H9 (cell line): ENCODE data around the gene GPR156. TPM values are rescaled to one million over a fixed set of nuclear protein-coding genes. Genes with fewer than 3 reads are reported as not detected.
A peak's percentile ranks its signal among the peaks of the same experiment; 100 is the strongest.

Source experiments
- DNase-seq: peaks from one replicate; pipeline ENCODE4 v3.0.0-alpha.2; 2017
- H2AFZ ChIP-seq: one replicate; pipeline ENCODE4 v1.6.1; 2013; ENCODE audit warnings: mild to moderate bottlenecking, low read length, control low read depth, moderate library complexity
- H2AK5ac ChIP-seq: 2 replicates; pipeline ENCODE4 v1.6.1; 2013; ENCODE audit warnings: low read length, control low read depth, mixed read lengths; ENCODE audit not compliant: insufficient read length
- H2BK120ac ChIP-seq: one replicate; pipeline ENCODE4 v1.6.1; 2013; ENCODE audit warnings: low read depth, mild to moderate bottlenecking, low read length, control low read depth, inconsistent platforms; ENCODE audit not compliant: poor library complexity, severe bottlenecking
- H2BK12ac ChIP-seq: 2 replicates; pipeline ENCODE4 v1.6.1; 2013; ENCODE audit warnings: low read length, control low read depth, mixed read lengths, low read depth; ENCODE audit not compliant: insufficient read length
- H2BK15ac ChIP-seq: 2 replicates; pipeline ENCODE4 v1.6.1; 2013; ENCODE audit warnings: low read depth, low read length, control low read depth
- H2BK20ac ChIP-seq: one replicate; pipeline ENCODE4 v1.6.1; 2013; ENCODE audit warnings: low read depth, mild to moderate bottlenecking, low read length, control low read depth, inconsistent platforms; ENCODE audit not compliant: poor library complexity, severe bottlenecking
- H2BK5ac ChIP-seq: 2 replicates; pipeline ENCODE4 v1.6.1; 2013; ENCODE audit warnings: low read length, control low read depth, mixed read lengths; ENCODE audit not compliant: insufficient read length
- H3K14ac ChIP-seq: 2 replicates; pipeline ENCODE4 v1.6.1; 2013; ENCODE audit warnings: low read length, control low read depth; ENCODE audit not compliant: insufficient read depth
- H3K18ac ChIP-seq: 2 replicates; pipeline ENCODE4 v1.6.1; 2013; ENCODE audit warnings: low read depth, mild to moderate bottlenecking, mixed read lengths, low read length, control low read depth; ENCODE audit not compliant: insufficient read length
- H3K23ac ChIP-seq: 2 replicates; pipeline ENCODE4 v1.6.1; 2013; ENCODE audit warnings: low read length, control low read depth, mixed read lengths, low read depth; ENCODE audit not compliant: insufficient read length
- H3K23me2 ChIP-seq: 2 replicates; pipeline ENCODE4 v1.6.1; 2013; ENCODE audit warnings: low read depth, mild to moderate bottlenecking, mixed read lengths, low read length, control low read depth; ENCODE audit not compliant: insufficient read length, poor library complexity, severe bottlenecking
- H3K27ac ChIP-seq: 2 replicates; pipeline ENCODE4 v1.5.1; 2013; ENCODE audit warnings: low read length, control low read depth, mixed read lengths, low read depth; ENCODE audit not compliant: insufficient read length
- H3K27me3 ChIP-seq: 2 replicates; pipeline ENCODE4 v1.6.1; 2013; ENCODE audit warnings: low read length, control low read depth, inconsistent platforms; ENCODE audit not compliant: insufficient read depth
- H3K4ac ChIP-seq: 2 replicates; pipeline ENCODE4 v1.6.1; 2013; ENCODE audit warnings: low read depth, mild to moderate bottlenecking, control low read depth, inconsistent platforms, low read length, moderate library complexity
- H3K4me1 ChIP-seq: 2 replicates; pipeline ENCODE4 v1.6.1; 2013; ENCODE audit warnings: low read length, control low read depth, inconsistent platforms; ENCODE audit not compliant: insufficient read depth
- H3K4me2 ChIP-seq: 2 replicates; pipeline ENCODE4 v1.6.1; 2013; ENCODE audit warnings: low read length, control low read depth, mixed read lengths; ENCODE audit not compliant: insufficient read length, insufficient read depth
- H3K56ac ChIP-seq: 2 replicates; pipeline ENCODE4 v1.6.1; 2013; ENCODE audit warnings: low read depth, mild to moderate bottlenecking, mixed read lengths, low read length, control low read depth; ENCODE audit not compliant: insufficient read length
- H3K79me1 ChIP-seq: 2 replicates; pipeline ENCODE4 v1.6.1; 2013; ENCODE audit warnings: low read depth, mild to moderate bottlenecking, moderate library complexity, low read length, control low read depth, inconsistent platforms; ENCODE audit not compliant: insufficient read depth, poor library complexity, severe bottlenecking
- H3K79me2 ChIP-seq: 2 replicates; pipeline ENCODE4 v1.6.1; 2013; ENCODE audit warnings: low read length, control low read depth, inconsistent platforms; ENCODE audit not compliant: insufficient read depth
- H3K9ac ChIP-seq: 2 replicates; pipeline ENCODE4 v1.6.1; 2013; ENCODE audit warnings: low read length, control low read depth, mixed read lengths; ENCODE audit not compliant: insufficient read length; ENCODE audit errors: extremely low read depth
- H3K9me3 ChIP-seq: one replicate; pipeline ENCODE4 v1.6.1; 2013; ENCODE audit warnings: low read depth, low read length, inconsistent platforms; ENCODE audit not compliant: control insufficient read depth
- H3T11ph ChIP-seq: one replicate; pipeline ENCODE4 v1.6.1; 2013; ENCODE audit warnings: mild to moderate bottlenecking, low read length, control low read depth, inconsistent platforms
- H4K20me1 ChIP-seq: one replicate; pipeline ENCODE4 v1.6.1; 2013; ENCODE audit not compliant: control insufficient read depth, insufficient read length, insufficient read depth
- H4K5ac ChIP-seq: 2 replicates; pipeline ENCODE4 v1.6.1; 2013; ENCODE audit warnings: low read depth, mild to moderate bottlenecking, mixed read lengths, low read length, control low read depth; ENCODE audit not compliant: insufficient read length
- H4K8ac ChIP-seq: replicated peaks from 2 replicates; pipeline ENCODE4 v1.6.1; 2013; ENCODE audit warnings: low read length, control low read depth, mixed read lengths, low read depth; ENCODE audit not compliant: insufficient read length
- H4K91ac ChIP-seq: 2 replicates; pipeline ENCODE4 v1.6.1; 2013; ENCODE audit warnings: low read depth, mild to moderate bottlenecking, moderate library complexity, mixed read lengths, low read length, control low read depth; ENCODE audit not compliant: insufficient read length
- H3K27ac Mint-ChIP-seq, 3 experiments: 2 replicates in 2 of 3; 3 replicates in 1 of 3; pipeline ENCODE4 v1.8.0; 2020 to 2021; ENCODE audit warnings: mixed read lengths in 3 of 3, mild to moderate bottlenecking in 1 of 3, moderate library complexity in 1 of 3
- H3K27me3 Mint-ChIP-seq: 2 replicates; pipeline ENCODE4 v1.8.0; 2021; ENCODE audit warnings: low read depth, mild to moderate bottlenecking, moderate library complexity, mixed read lengths
- H3K36me3 Mint-ChIP-seq, 3 experiments: 2 replicates in 2 of 3; 3 replicates in 1 of 3; pipeline ENCODE4 v1.8.0; 2020 to 2021; ENCODE audit warnings: low read depth in 3 of 3, mixed read lengths in 3 of 3; ENCODE audit not compliant: insufficient read depth in 1 of 3
- H3K4me1 Mint-ChIP-seq, 2 experiments: 2 replicates each; pipeline ENCODE4 v1.8.0; 2020; ENCODE audit warnings: mixed read lengths in 2 of 2
- H3K4me3 Mint-ChIP-seq, 2 experiments: 2 replicates in 1 of 2; 3 replicates in 1 of 2; pipeline ENCODE4 v1.8.0; 2020 to 2021; ENCODE audit warnings: mild to moderate bottlenecking in 2 of 2, mixed read lengths in 2 of 2, moderate library complexity in 1 of 2
- H3K9me3 Mint-ChIP-seq, 2 experiments: 2 replicates in 1 of 2; 3 replicates in 1 of 2; pipeline ENCODE4 v1.8.0; 2020; ENCODE audit warnings: mild to moderate bottlenecking in 2 of 2, mixed read lengths in 2 of 2, moderate library complexity in 1 of 2
- CTCF ChIP-seq: fragments of 200-600 bp; sonication (generic); conservative IDR thresholded peaks from 3 replicates; pipeline ENCODE4 v1.8.0; 2021; ENCODE audit warnings: antibody characterized with exemption, mild to moderate bottlenecking
- WGBS: extraction: QIAGEN DNeasy Blood & Tissue Kit; methylation state at CpG from one replicate; pipeline ENCODE4 v1.1.7; 2013; ENCODE audit warnings: missing lambda C conversion rate, low lambda C conversion rate, mixed read lengths; ENCODE audit not compliant: insufficient read length; ENCODE audit errors: extremely low coverage; 5-methylcytosine and 5-hydroxymethylcytosine counted together
- total RNA-seq: library from RNA; stranded (reverse); gene quantifications from 2 replicates; pipeline ENCODE4 v1.2.1, GENCODE V29; 2021

GPR156 gene
- total RNA-seq, 1 experiment from 2014 or later = 1.8 TPM

DNA sequence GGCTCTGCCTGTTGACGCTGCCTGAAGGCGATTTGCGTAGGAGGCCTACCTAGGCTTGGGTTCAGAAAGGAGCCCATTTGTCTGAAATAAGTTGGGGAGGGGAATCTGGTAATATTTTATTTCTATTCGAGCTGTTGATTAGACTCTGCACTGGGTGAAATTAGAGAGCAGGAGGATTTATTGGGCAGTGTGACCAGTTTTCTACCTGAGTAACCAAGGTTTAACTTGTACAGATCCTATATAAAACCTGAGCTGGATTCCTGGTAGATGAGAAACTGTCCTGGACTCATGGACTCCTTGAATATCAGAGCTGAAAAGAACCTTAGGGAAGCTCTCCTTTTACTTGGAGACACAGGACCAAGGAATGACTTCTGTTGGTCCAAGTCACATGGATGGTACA, 19.6 kb upstream of the GPR156 start:
- Histone ChIP-seq H3K27ac (no peak overlapping the region), H3K4me2 (no peak overlapping the region), H3K23ac (no peak overlapping the region), H2AK5ac (no peak overlapping the region), H4K20me1 (no peaks in the 10 kb centered on the region), H4K91ac (no peak overlapping the region), H3K14ac (no peak overlapping the region), H3K27me3 (no peaks in the 10 kb centered on the region), H3K9ac (no peak overlapping the region), H3K56ac (no peak overlapping the region), H3K4ac (no peak overlapping the region), H3K23me2 (no peaks in the 10 kb centered on the region), H2BK5ac (no peak overlapping the region), H3K4me1 (no peaks in the 10 kb centered on the region), H3K18ac (no peak overlapping the region), H2AFZ (no peak overlapping the region), H2BK15ac (no peak overlapping the region), H4K8ac (no peak overlapping the region), H4K5ac (no peak overlapping the region), H3K79me2 (no peaks in the 10 kb centered on the region), H3K79me1 (no peaks in the 10 kb centered on the region), H2BK120ac (no peak overlapping the region), H3K9me3 (no peaks in the 10 kb centered on the region), H2BK20ac (no peak overlapping the region), H3T11ph (no peak overlapping the region), H2BK12ac (no peak overlapping the region)
- H3K4me1 Mint-ChIP-seq = peaks cover 0 to 6% of the 10 kb centered on the region in 2 experiments; a peak in 3 of 4 replicates
- no CpG with 5 or more reads among the region's 4 CpGs for WGBS
- H3K27me3 Mint-ChIP-seq = no peaks in the 10 kb centered on the region
- no peaks in the 10 kb centered on the region for H3K9me3 Mint-ChIP-seq
- peak overlapping the region in 1 of 3 experiments; percentile 63; a peak in 2 of 7 replicates for H3K27ac Mint-ChIP-seq
- no peak for TF ChIP-seq CTCF
- no peak for DNase-seq
- no peak overlapping the region for H3K4me3 Mint-ChIP-seq
- H3K36me3 Mint-ChIP-seq = no peaks in the 10 kb centered on the region
